HepG2 (cell line): Measurements from ENCODE around the gene PHF14. TPM values are rescaled to one million over a fixed set of nuclear protein-coding genes. Genes with fewer than 3 reads are reported as not detected.

Source experiments
- ATAC-seq: fragments of 200-7000 bp; cut with Tn5 transposase; 3 replicates; pipeline ENCODE4 v1.9.1; 2020; ENCODE audit warnings: mild to moderate bottlenecking, moderate library complexity
- BruUV-seq: library from RNA; stranded (reverse); fragments of 400-500 nt; replicated peaks from 2 replicates; lab custom pipeline; 2021; lab: Mats Ljungman, UMichigan
- CTCF ChIA-PET: fragments of 300-600 bp; formaldehyde crosslinking; extraction: SDS; loops from one replicate; lab custom pipeline; 2021; ENCODE audit warnings: low total read pairs, inconsistent platforms, low intra/inter-chr PET ratio; lab: Yijun Ruan, JAX
- POLR2A ChIA-PET: fragments of 350-600 bp; sonication (Branson Sonifier 250); formaldehyde crosslinking; loops from one replicate; lab custom pipeline; 2020; ENCODE audit warnings: antibody characterized with exemption, inconsistent platforms; lab: Yijun Ruan, JAX
- DNase-seq: peaks from one replicate; pipeline ENCODE4 v3.0.0-alpha.2; 2015; ENCODE audit warnings: low spot score
- FAIRE-seq: peaks from 3 replicates; lab custom pipeline; 2011; peaks lifted over from hg19 to GRCh38; lab: Jason Lieb, UNC
- H2AFZ ChIP-seq: one replicate; pipeline ENCODE4 v1.6.1; 2011; ENCODE audit warnings: low read length, inconsistent platforms
- H3K27ac ChIP-seq: fragments of 300-600 bp; 3 replicates; pipeline ENCODE4 v1.8.0; 2011; ENCODE audit warnings: mixed run types, mild to moderate bottlenecking, mixed read lengths, low read length, inconsistent platforms; ENCODE audit not compliant: insufficient read depth; ENCODE audit errors: extremely low read length
- H3K27me3 ChIP-seq, 2 experiments: fragments of 200-600 bp in 1 of 2; 2 replicates in 1 of 2; 3 replicates in 1 of 2; pipeline versions ENCODE4 v1.6.0 to v1.8.0; 2011; ENCODE audit warnings: low read length in 2 of 2, mild to moderate bottlenecking in 2 of 2, moderate library complexity in 2 of 2, inconsistent platforms in 1 of 2; ENCODE audit not compliant: insufficient read depth in 2 of 2, control insufficient read depth in 1 of 2
- H3K36me3 ChIP-seq, 2 experiments: fragments of 200-600 bp in 1 of 2; replicated peaks in 1 of 2; 2 replicates in 1 of 2; 3 replicates in 1 of 2; pipeline versions ENCODE4 v1.5.1 to v1.8.0; 2011; ENCODE audit warnings: low read length in 2 of 2, inconsistent platforms in 1 of 2; ENCODE audit not compliant: insufficient read depth in 2 of 2, control insufficient read depth in 1 of 2
- H3K4me1 ChIP-seq: 2 replicates; pipeline ENCODE4 v1.5.1; 2012; ENCODE audit warnings: low read length, inconsistent platforms; ENCODE audit not compliant: insufficient read depth
- H3K4me2 ChIP-seq: 2 replicates; pipeline ENCODE4 v1.6.0; 2011; ENCODE audit warnings: low read depth, low read length, inconsistent platforms
- H3K4me3 ChIP-seq, 3 experiments: fragments of 200-600 bp in 1 of 3; sonication (generic), shearing (Covaris generic) in 1 of 3; replicated peaks in 1 of 3; 2 replicates each; pipeline ENCODE4 v1.5.1; 2011 to 2016; ENCODE audit warnings: low read length in 3 of 3, inconsistent platforms in 2 of 3, low read depth in 2 of 3, mild to moderate bottlenecking in 2 of 3, control low read depth in 1 of 3, mixed read lengths in 1 of 3; ENCODE audit not compliant: insufficient read depth in 1 of 3
- H3K79me2 ChIP-seq: one replicate; pipeline ENCODE4 v1.6.1; 2011; ENCODE audit warnings: low read length, inconsistent platforms; ENCODE audit not compliant: insufficient read depth
- H3K9ac ChIP-seq: 2 replicates; pipeline ENCODE4 v1.6.0; 2011; ENCODE audit warnings: mild to moderate bottlenecking, low read depth, low read length, inconsistent platforms; ENCODE audit not compliant: insufficient read depth
- H3K9me3 ChIP-seq: 2 replicates; pipeline ENCODE4 v1.5.1; 2012; ENCODE audit warnings: mild to moderate bottlenecking, low read length
- H4K20me1 ChIP-seq: 2 replicates; pipeline ENCODE4 v1.6.0; 2011; ENCODE audit warnings: inconsistent platforms, mild to moderate bottlenecking, low read length, moderate library complexity; ENCODE audit not compliant: insufficient read depth
- CHD2 ChIP-seq: IDR thresholded peaks from 2 replicates; pipeline ENCODE4 v1.6.1; 2011; ENCODE audit warnings: low read depth, low read length, improper control_type of control experiment
- DDIT3 ChIP-seq: sonication (generic); formaldehyde crosslinking; IDR thresholded peaks from 2 replicates; pipeline ENCODE4 v1.4.0; 2020; ENCODE audit warnings: mild to moderate bottlenecking, missing genetic modification reagents
- KDM4B ChIP-seq: sonication (generic); formaldehyde crosslinking; IDR thresholded peaks from 2 replicates; pipeline ENCODE4 v1.4.0; 2020; ENCODE audit warnings: missing genetic modification reagents
- MLXIP ChIP-seq: sonication (generic); formaldehyde crosslinking; IDR thresholded peaks from 2 replicates; pipeline ENCODE4 v1.9.0; 2021; ENCODE audit warnings: missing genetic modification reagents, borderline replicate concordance
- MZF1 ChIP-seq: sonication (generic); formaldehyde crosslinking; IDR thresholded peaks from 2 replicates; pipeline ENCODE4 v1.8.1; 2023; ENCODE audit warnings: mild to moderate bottlenecking, missing genetic modification reagents, borderline replicate concordance
- PHF8 ChIP-seq: sonication (generic); formaldehyde crosslinking; IDR thresholded peaks from 2 replicates; pipeline ENCODE4 v1.5.0; 2020; ENCODE audit warnings: missing genetic modification reagents
- PRDM15 ChIP-seq: sonication (generic); formaldehyde crosslinking; IDR thresholded peaks from 2 replicates; pipeline ENCODE4 v1.4.0; 2020; ENCODE audit warnings: missing genetic modification reagents
- SMC3 ChIP-seq: IDR thresholded peaks from 2 replicates; pipeline ENCODE4 v1.6.1; 2011; ENCODE audit warnings: low read length, improper control_type of control experiment
- ZNF234 ChIP-seq: sonication (generic); formaldehyde crosslinking; conservative IDR thresholded peaks from 2 replicates; pipeline ENCODE4 v1.5.1; 2020; ENCODE audit warnings: mild to moderate bottlenecking, missing genetic modification reagents
- ZXDC ChIP-seq: sonication (generic); formaldehyde crosslinking; IDR thresholded peaks from 2 replicates; pipeline ENCODE4 v1.5.0; 2020; ENCODE audit warnings: mild to moderate bottlenecking, missing genetic modification reagents
- WGBS: methylation state at CpG from one replicate; pipeline ENCODE4 v1.1.6; 2017; ENCODE audit warnings: low lambda C conversion rate; 5-methylcytosine and 5-hydroxymethylcytosine counted together
- in situ Hi-C: cut with HindIII; loops from 2 replicates; pipeline ENCODE4 v1.10.0; 2017; ENCODE audit warnings: low pct_unique_long_range_greater_than_20kb; ENCODE audit not compliant: extremely low pct_ligation_motif_present
- intact Hi-C: fragments of 100-400 bp; cut with micrococcal nuclease; formaldehyde crosslinking; loops from one replicate; pipeline ENCODE4 v1.10.0; 2022; ENCODE audit not compliant: unreplicated experiment
- polyA plus RNA-seq, 8 experiments: library from polyadenylated mRNA; depleted of rRNA in 3 of 8; stranded (reverse) in 7 of 8; unstranded in 1 of 8; fragments of >200 nt; fragmentation: Illumina TruSeq in 4 of 8; extraction: Trizol in 4 of 8; gene quantifications; 2 replicates each; pipeline versions ENCODE4 v1.2.1 to v1.2.3, GENCODE V29; 2011 to 2016; ENCODE audit warnings: low read depth in 4 of 8, missing spikeins in 1 of 8, mixed read lengths in 1 of 8; ENCODE audit not compliant: insufficient read depth in 1 of 8
- total RNA-seq, 5 experiments: library from RNA; depleted of rRNA; stranded (reverse); fragments of >200 nt; fragmentation: Illumina TruSeq; extraction: Trizol; gene quantifications; 2 replicates each; pipeline ENCODE4 v1.2.3, GENCODE V29; 2016; ENCODE audit warnings: low read depth in 1 of 5

Gene PHF14
- total and polyA plus RNA-seq, 2 of the 13 experiments (the other 11 are each of a cell fraction or from before 2014, with no cell fraction given) = 18.9 to 68.7 TPM

- no peak for FAIRE-seq
- ATAC-seq = no peak
- intact Hi-C loops = no loop called here
These were observed 146.5 kb downstream of the PHF14 start for GRCh38 chr7:11120068-11120664.

More at GRCh38 chr7:11120068-11120664, 146.5 kb downstream of the PHF14 start:
- Histone ChIP-seq H2AFZ (no peak overlapping the region), H3K36me3 (peaks cover 1 to 18% of the 10 kb centered on the region in 2 experiments; a peak in 2 of 5 replicates), H3K4me3 (no peak overlapping the region), H3K4me2 (no peak overlapping the region)
- CTCF ChIA-PET = no interaction called here
- TF ChIP-seq CHD2 (no peak), ZNF234 (CRISPR knock-in tag) (no peak), MLXIP (no peak), MZF1 (CRISPR knock-in tag) (no peak), PRDM15 (CRISPR knock-in tag) (no peak), ZXDC (CRISPR knock-in tag) (no peak), KDM4B (CRISPR knock-in tag) (no peak), PHF8 (CRISPR knock-in tag) (no peak), DDIT3 (CRISPR knock-in tag) (no peak), SMC3 (no peak)
- TF ChIP-seq, all 625 proteins: peak for 0
- Histone ChIP-seq H4K20me1 (no peaks in the 10 kb centered on the region), H3K27me3 (no peaks in the 10 kb centered on the region), H3K9ac (no peak overlapping the region), H3K27ac (no peak overlapping the region), H3K9me3 (no peaks in the 10 kb centered on the region), H3K4me1 (no peaks in the 10 kb centered on the region), H3K79me2 (no peaks in the 10 kb centered on the region)
- POLR2A ChIA-PET = no interaction called here
- DNase-seq = no peak
- WGBS = over 99% methylated on average over 3 of the region's 3 CpGs
- no TSS peak for BruUV-seq
- in situ Hi-C loops = no loop called here
